DND-41 (cell line): ENCODE results near the gene HS3ST3A1.
A peak's percentile ranks its signal among the peaks of the same experiment; 100 is the strongest.

Experiments used
- CTCF ChIP-seq: IDR thresholded peaks from 2 replicates; pipeline ENCODE4 v1.5.1; 2012; ENCODE audit warnings: borderline replicate concordance, low read length, moderate library complexity, mild to moderate bottlenecking; ENCODE audit not compliant: poor library complexity, severe bottlenecking; ENCODE audit errors: extremely low read depth
- EZH2 ChIP-seq: IDR thresholded peaks from 3 replicates; pipeline ENCODE4 v1.6.1; 2012; ENCODE audit warnings: borderline replicate concordance, low read depth, mild to moderate bottlenecking, moderate library complexity, low read length, inconsistent platforms; ENCODE audit not compliant: severe bottlenecking

- TF ChIP-seq CTCF (peak; percentile 94), EZH2 (no peak)
These were observed 6.7 kb downstream of the HS3ST3A1 start for GRCh38 chr17:13594762-13595598.
